Endometrial microvascular endothelial cells (primary cell): ENCODE results near the gene SLC15A2. TPM values are rescaled to one million over a fixed set of nuclear protein-coding genes. Genes with fewer than 3 reads are reported as not detected.
"Not testable (repeated sequence)": the region's sequence is repeated elsewhere in the genome, so short reads cannot be mapped to it uniquely, and the experiment has no call there.

Experiments used
- in situ Hi-C: cut with HindIII; loops from 2 replicates; pipeline ENCODE4 v1.10.0; 2017; ENCODE audit warnings: low sequenced_read_pairs, low pct_unique_long_range_greater_than_20kb; ENCODE audit errors: inconsistent ontology term
- total RNA-seq: library from RNA; depleted of rRNA; stranded (reverse); fragments of >200 nt; gene quantifications from one replicate; pipeline ENCODE4 v1.2.3, GENCODE V29; 2015; ENCODE audit errors: inconsistent ontology term

The SLC15A2 gene
- total RNA-seq, 1 donor from 2014 or later = 0.09 TPM

DNA sequence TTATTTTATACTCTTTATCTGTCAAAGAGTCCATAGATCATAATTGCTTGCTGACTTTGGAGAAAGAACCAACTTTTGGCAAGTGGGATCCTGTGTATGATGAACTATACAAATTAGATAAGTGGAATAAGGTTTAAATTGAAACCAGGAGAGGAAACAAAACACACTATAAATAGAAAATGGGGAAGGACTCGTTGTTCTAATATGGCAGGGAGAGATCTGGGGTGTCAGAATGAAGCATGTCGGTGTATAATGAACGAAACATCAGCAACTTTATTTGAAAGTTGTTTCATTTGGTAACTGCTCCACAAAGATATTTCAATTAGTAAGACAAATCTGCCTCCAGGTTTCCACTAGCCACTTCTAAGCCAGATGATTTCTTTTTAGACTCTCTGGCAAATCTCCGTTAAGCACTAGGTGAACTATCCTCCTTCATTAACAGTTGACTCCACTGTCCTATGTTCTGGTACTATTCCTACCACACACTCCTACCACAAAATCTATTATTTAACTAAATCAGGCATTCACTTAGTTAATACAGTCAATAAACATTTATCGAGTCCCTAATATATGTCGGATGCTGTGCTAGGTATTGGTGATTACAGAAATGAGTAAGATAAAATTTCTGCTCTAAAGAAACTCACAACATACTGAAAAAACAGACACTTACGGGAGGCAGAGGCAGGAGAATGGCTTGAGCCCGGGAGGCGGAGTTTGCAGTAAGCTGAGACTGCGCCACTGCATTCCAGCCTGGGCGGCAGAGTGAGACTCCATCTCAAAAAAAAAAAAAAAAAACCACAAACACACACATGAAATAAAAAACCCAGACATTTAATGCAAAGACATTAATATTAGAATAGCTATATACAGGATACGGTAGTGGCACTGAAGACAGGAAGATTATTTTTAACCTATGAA, 20.1 kb downstream of the SLC15A2 start:
- in situ Hi-C loops = no loop called here

- in situ Hi-C loops = no loop called here
These were observed 22.0 kb downstream of the SLC15A2 start for GRCh38 chr3:121916189-121916588.

DNA sequence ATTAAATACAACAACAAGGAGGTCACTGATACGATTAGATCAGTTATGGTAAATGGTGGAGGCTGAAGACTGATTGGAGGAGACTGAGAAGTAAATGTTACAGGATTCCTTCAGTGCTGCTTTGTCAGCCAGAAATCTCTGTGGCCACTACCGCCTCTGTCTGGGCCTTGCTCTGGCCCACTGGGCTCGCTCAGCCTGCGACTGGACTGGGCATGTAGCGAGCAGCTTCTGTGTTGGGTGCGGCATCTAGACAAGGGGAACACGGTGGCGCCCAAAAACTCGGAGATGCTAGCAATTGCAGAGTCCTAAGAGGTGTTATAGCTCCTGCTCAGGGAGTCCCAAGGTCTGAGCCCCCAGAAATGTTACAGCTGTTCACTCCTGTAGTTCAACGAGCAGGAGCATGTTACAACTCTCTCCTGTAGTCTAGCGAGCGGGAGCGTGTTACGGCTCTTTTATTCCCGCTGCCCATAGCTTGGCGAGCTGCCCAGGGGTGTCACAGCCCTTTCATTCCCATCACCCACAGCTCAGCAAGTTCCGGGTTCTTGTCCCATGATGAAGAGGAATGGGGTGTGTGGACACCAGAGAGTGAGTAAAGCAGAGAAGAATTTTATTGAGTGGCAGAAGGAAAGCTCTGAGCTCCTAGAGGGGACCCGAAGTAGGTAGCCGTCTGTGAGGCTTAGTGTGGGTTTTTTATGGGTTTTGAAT, 24.7 kb downstream of the SLC15A2 start:
- in situ Hi-C loops = no loop called here

DNA sequence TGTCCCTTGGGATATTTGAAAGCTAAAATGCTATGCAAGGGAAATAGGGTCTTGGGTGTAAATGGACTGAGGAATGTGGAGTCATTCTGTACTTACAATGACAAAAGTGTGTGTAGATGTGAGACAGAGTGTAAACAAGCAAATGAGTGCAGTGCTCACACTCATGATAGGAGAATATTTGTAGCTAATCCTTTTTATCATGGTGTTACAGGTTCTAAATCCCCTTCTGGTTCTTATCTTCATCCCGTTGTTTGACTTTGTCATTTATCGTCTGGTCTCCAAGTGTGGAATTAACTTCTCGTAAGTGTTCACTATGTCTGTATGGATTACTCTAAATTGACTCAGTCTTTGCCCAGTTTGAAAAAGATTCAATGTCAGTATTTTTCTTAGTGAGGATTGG, 30.5 kb downstream of the SLC15A2 start:
- in situ Hi-C loops = no loop called here

DNA sequence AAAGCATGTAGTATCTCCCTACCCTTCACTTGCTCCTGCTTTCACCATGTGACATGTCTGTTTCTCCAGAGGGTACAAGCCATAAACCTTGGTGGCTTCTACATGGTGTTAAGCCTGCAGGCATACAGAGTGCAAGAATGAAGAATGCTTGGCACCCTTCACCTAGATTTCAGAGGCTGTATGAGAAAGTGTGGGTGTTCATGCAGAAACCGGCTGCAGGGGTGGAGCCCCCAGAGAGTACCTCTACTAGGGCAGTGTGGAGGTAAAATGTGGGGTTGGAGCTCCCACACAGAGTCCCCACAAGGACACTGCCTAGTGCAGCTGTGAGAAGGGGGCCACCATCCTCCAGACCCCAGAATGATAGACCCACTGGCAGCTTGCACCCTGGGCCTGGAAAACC, 32.2 kb downstream of the SLC15A2 start:
- in situ Hi-C loops = no loop called here

- in situ Hi-C loops = not testable (repeated sequence)
These were observed 44.1 kb downstream of the SLC15A2 start for GRCh38 chr3:121938141-121938855.

DNA sequence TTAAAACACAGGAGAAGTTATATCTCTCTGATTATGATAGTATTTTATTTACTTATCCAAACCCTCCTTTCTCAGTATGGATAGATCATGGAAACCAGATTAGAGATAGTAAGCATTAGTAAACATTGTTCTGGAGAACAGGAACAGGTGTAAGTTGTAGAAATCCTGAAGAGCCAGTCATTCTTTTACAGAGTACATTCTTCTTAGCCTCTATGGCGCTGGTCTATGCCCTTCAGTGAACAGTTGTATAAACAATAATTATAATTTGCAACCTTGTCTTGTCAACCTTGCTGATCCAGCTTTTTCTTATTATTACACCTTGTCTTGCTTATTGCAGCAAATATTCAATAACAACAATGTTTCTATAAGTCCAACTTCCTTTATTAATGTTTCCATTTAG, 47.4 kb downstream of the SLC15A2 start:
- in situ Hi-C loops = no loop called here

DNA sequence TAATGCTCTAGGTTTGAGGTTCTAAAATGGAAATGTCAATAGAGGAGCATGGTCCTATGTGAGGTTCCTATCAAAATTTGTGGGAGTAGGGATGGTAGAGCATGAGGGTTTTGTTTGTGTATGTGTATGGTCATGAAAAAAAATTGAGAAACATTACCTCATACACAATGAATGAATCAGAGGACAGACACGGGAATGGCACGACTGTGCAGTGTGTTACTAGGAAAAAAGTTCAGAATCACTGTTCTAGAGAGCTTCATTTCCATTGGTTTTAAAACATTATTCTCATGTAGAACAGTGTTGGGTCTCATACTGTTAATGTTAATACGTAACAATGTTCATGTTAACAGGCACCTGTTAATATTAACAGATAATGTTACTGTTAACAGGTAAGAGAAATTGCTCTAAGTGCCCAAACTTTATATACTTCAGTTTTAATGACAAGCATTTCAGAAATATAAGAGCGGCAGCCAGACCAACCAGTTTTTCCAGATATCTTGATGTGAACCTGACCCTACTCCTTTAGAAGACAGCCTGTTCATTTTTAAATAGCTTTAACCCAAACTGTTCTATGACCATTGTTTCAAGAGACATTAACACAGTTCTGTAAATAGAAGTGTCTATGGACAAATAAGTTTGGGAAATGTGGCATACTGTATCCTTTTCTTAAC, 48.0 kb downstream of the SLC15A2 start:
- in situ Hi-C loops = no loop called here

DNA sequence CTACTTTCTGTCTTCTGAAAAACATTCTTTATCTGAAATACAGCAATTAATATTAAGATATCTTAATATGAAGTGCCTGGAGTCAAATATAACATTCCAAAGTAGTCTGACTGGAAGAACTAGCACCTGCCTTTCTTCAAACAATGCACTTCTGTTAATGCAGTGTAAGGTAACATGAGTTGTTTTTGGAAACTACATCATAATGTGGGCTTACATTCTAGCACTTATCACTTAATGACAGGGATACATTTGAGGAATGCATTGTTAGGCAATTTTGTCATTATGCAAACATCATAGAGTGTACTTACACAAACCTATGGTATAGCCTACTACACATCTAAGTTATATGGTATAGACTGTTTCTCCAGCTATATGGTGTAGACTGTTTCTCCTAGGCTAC, 49.2 kb downstream of the SLC15A2 start:
- in situ Hi-C loops = no loop called here

GRCh38 chr3:121948641-121949040, 54.4 kb downstream of the SLC15A2 start:
- in situ Hi-C loops = no loop called here

DNA sequence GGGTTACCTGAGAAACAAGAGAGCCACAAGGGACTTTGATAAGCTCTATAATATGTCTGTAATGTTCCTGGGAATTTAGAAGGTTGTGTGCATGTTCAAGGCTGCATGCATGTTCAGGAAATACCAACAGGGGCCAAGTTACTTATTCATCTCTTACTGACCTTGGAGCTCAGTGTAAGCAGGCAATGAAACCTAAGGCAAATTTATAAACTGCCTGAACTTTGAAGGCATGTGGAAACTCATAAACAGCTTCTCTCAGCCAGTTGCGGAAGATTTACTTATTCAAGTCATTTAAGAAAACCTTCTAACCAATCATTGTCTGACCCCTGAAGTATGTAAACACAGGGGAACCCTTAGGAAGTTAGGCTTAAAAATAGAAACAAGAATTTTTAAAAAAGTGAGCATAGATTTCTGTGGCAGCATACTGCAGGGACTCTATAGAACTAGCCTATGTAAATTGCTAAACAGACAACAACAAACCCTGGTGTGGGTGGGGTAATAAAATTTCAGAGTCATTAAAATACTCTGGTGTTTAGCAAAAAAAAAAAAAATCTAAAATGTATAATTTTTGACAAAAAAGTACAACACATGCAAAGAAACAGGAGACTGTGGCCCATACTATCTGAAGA, 57.2 kb downstream of the SLC15A2 start:
- in situ Hi-C loops = no loop called here

DNA sequence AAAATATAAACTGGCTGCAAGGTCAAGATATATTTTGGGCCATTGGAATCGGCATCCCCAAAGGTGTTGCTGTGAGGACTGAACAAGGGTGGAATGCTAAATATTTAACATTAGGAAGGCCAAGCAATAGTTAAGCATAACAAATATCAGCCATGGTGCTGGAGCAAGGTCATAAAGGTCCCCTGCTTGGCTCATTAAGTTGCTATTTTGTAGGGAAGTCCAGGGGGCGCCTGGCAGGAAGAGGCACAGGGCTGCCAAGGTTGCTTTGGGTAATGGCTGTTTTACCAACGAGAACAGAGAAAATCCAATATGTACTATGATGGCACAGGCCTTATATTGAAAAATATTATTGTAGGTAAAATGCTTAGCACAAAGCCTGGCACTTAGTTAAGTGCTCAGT, 62.2 kb downstream of the SLC15A2 start:
- in situ Hi-C loops = no loop called here

- in situ Hi-C loops = no loop called here
These were observed 63.6 kb downstream of the SLC15A2 start for GRCh38 chr3:121957674-121958415.

DNA sequence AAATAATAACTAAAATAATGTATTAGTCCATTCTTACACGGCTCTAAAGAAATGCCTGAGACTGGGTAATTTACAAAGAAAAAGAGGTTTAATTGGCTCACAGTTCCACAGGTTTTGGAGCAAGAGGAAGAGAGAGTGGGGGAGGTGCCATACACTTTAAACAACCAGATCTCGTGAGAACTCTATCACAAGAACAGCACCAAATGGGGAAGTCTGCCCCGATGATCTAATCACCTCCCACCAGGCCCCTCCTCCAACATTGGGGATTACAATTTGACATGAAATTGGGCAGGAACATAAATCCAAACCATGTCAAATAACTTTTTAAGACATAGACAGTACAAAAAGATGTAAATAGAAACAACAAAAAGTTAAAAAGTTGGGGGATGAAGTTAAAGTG, 64.6 kb downstream of the SLC15A2 start:
- in situ Hi-C loops = no loop called here

- in situ Hi-C loops = no loop called here
These were observed 67.1 kb downstream of the SLC15A2 start for GRCh38 chr3:121961283-121961682.

DNA sequence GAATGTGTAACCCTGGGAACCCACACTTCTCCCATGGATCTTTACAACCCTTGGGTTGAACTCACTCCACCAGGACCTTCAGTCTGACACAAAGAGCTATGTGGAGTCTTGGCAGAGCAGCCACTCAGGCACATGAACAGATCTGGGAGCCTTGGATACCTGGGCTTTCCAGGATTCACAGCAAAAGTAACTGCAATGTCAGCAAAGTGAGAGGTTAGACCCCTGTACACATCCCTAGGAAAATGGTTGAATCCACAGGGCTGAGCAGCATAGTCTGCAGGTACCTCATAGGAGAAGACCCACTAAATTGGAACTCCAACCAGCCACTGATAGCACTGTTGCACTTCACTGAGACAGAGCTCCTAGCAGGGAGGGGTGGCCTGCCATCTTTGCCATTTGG, 68.2 kb downstream of the SLC15A2 start:
- in situ Hi-C loops = no loop called here

DNA sequence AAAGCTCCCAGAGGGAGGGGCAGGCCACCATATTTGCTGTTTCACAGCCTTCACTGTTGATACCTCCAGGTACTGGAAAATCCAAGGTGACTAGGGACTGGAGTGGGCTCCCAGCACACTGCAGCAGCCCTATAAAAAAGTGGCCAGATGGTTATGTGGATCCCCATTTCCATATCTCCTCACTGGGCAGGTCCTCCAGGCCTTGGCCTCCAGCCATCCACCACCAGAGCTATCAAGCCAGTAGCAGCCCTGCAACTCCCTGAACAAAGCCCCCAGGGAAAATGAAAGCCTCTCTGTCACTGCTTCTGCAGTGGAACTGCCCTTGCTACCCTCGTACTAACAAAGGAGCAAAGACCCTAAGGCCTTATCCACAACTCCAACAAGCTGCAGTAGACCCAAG, 69.4 kb downstream of the SLC15A2 start:
- in situ Hi-C loops = no loop called here

DNA sequence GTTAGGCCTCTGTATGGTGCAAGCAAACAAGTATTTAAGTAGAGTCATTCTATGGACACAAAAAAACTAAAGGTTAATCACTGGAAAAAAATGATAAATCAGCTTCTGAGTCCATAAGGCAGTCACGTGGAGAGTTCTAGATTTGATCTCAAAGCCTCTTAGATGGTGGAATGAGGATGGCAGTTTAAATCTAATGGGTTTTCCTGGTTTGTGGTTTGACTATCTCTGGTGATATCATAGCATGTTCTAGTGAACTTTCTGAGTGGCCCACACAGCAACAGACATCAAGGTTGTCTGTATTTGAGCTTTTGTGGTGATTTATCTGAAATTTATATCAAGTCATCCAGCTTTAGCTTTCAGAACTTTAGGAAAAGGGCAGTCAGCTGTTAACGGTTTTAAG, 75.4 kb downstream of the SLC15A2 start:
- in situ Hi-C loops = no loop called here
